WTC11 (cell line): ENCODE measurements around the gene NDUFS2. TPM values are rescaled to one million over a fixed set of nuclear protein-coding genes. Genes with fewer than 3 reads are reported as not detected.
"Not testable (repeated sequence)": the region's sequence is repeated elsewhere in the genome, so short reads cannot be mapped to it uniquely, and the experiment has no call there.

ENCODE experiments used
- ATAC-seq: fragments of 200-7000 bp; cut with Tn5 transposase; 2 replicates; pipeline ENCODE4 v1.10.0; 2021; ENCODE audit warnings: mild to moderate bottlenecking, moderate library complexity
- CTCF ChIA-PET: fragments of 300-600 bp; sonication (Branson Sonifier 250); formaldehyde crosslinking; loops from one replicate; lab custom pipeline; 2021; ENCODE audit warnings: antibody characterized with exemption; lab: Charles Lee
- POLR2A ChIA-PET: fragments of 350-600 bp; sonication (Branson Sonifier 250); formaldehyde crosslinking; loops from one replicate; lab custom pipeline; 2021; ENCODE audit warnings: antibody characterized with exemption; lab: Charles Lee
- DNase-seq: peaks from one replicate; pipeline ENCODE4 v3.0.0; 2021; ENCODE audit warnings: low spot score
- H3K27ac Mint-ChIP-seq: 2 replicates; pipeline ENCODE4 v1.8.0; 2021; ENCODE audit warnings: mixed read lengths
- H3K27me3 Mint-ChIP-seq: 2 replicates; pipeline ENCODE4 v1.8.0; 2021; ENCODE audit warnings: low read depth, mild to moderate bottlenecking, moderate library complexity, mixed read lengths
- H3K36me3 Mint-ChIP-seq: 2 replicates; pipeline ENCODE4 v1.8.0; 2021; ENCODE audit warnings: mixed read lengths
- H3K4me1 Mint-ChIP-seq: 2 replicates; pipeline ENCODE4 v1.8.0; 2022; ENCODE audit warnings: mixed read lengths
- H3K4me3 Mint-ChIP-seq: 2 replicates; pipeline ENCODE4 v1.8.0; 2021; ENCODE audit warnings: mild to moderate bottlenecking, moderate library complexity, mixed read lengths
- H3K9me3 Mint-ChIP-seq: 2 replicates; pipeline ENCODE4 v1.8.0; 2021; ENCODE audit warnings: mixed read lengths
- CREM ChIP-seq: sonication (generic); formaldehyde crosslinking; IDR thresholded peaks from 2 replicates; pipeline ENCODE4 v1.8.1; 2022; ENCODE audit warnings: mild to moderate bottlenecking, missing genetic modification reagents, moderate library complexity
- E2F5 ChIP-seq: sonication (generic); formaldehyde crosslinking; IDR thresholded peaks from 2 replicates; pipeline ENCODE4 v1.8.1; 2022; ENCODE audit warnings: mild to moderate bottlenecking, moderate library complexity, missing genetic modification reagents
- ELF4 ChIP-seq: sonication (generic); formaldehyde crosslinking; IDR thresholded peaks from 2 replicates; pipeline ENCODE4 v1.8.1; 2022; ENCODE audit warnings: low read depth, mild to moderate bottlenecking, moderate library complexity, missing genetic modification reagents
- EMX1 ChIP-seq: fragments of 250-450 bp; sonication (Bioruptor Pico); IDR thresholded peaks from 2 replicates; pipeline ENCODE4 v1.8.0; 2021; ENCODE audit warnings: mild to moderate bottlenecking
- FOXK1 ChIP-seq: sonication (generic); formaldehyde crosslinking; IDR thresholded peaks from 2 replicates; pipeline ENCODE4 v1.8.0; 2022; ENCODE audit warnings: mild to moderate bottlenecking, moderate library complexity, missing genetic modification reagents
- FOXP1 ChIP-seq: sonication (generic); formaldehyde crosslinking; IDR thresholded peaks from 2 replicates; pipeline ENCODE4 v1.8.0; 2022; ENCODE audit warnings: missing genetic modification reagents, mild to moderate bottlenecking, moderate library complexity, borderline replicate concordance
- GABPB1 ChIP-seq: sonication (generic); formaldehyde crosslinking; IDR thresholded peaks from 2 replicates; pipeline ENCODE4 v1.8.1; 2023; ENCODE audit warnings: mild to moderate bottlenecking, missing genetic modification reagents
- IRF2 ChIP-seq: sonication (generic); formaldehyde crosslinking; IDR thresholded peaks from 2 replicates; pipeline ENCODE4 v1.8.0; 2022; ENCODE audit warnings: low read depth, missing genetic modification reagents, borderline replicate concordance
- JAZF1 ChIP-seq: fragments of 250-450 bp; sonication (Bioruptor Pico); IDR thresholded peaks from 2 replicates; pipeline ENCODE4 v1.9.0; 2021; ENCODE audit warnings: moderate library complexity, mild to moderate bottlenecking, inconsistent platforms
- JUN ChIP-seq: sonication (generic); formaldehyde crosslinking; IDR thresholded peaks from 2 replicates; pipeline ENCODE4 v1.8.0; 2023; ENCODE audit warnings: mild to moderate bottlenecking, missing genetic modification reagents
- NR2C2 ChIP-seq: sonication (generic); formaldehyde crosslinking; IDR thresholded peaks from 2 replicates; pipeline ENCODE4 v1.8.0; 2022; ENCODE audit warnings: mild to moderate bottlenecking, missing genetic modification reagents
- NR3C1 ChIP-seq: sonication (generic); formaldehyde crosslinking; conservative IDR thresholded peaks from 2 replicates; pipeline ENCODE4 v1.8.1; 2023; ENCODE audit warnings: low read depth, mild to moderate bottlenecking, missing genetic modification reagents
- OVOL2 ChIP-seq: fragments of 250-450 bp; sonication (Bioruptor Pico); IDR thresholded peaks from 2 replicates; pipeline ENCODE4 v1.9.0; 2021; ENCODE audit warnings: mild to moderate bottlenecking, borderline replicate concordance
- PRRX2 ChIP-seq: fragments of 250-450 bp; sonication (Bioruptor Pico); IDR thresholded peaks from 2 replicates; pipeline ENCODE4 v1.8.0; 2021; ENCODE audit warnings: mild to moderate bottlenecking
- SP1 ChIP-seq: sonication (generic); formaldehyde crosslinking; conservative IDR thresholded peaks from 2 replicates; pipeline ENCODE4 v1.8.1; 2022; ENCODE audit warnings: missing genetic modification reagents
- TP53 ChIP-seq: sonication (generic); formaldehyde crosslinking; IDR thresholded peaks from 2 replicates; pipeline ENCODE4 v1.8.1; 2023; ENCODE audit warnings: mild to moderate bottlenecking, missing genetic modification reagents
- total RNA-seq: library from RNA; stranded (reverse); gene quantifications from 3 replicates; pipeline ENCODE4 v1.2.3, GENCODE V29; 2021
- TF ChIP-seq, protein P1 (sequence below): fragments of 250-450 bp; sonication (Bioruptor Pico); IDR thresholded peaks from 2 replicates; pipeline ENCODE4 v1.9.0; 2021; ENCODE audit warnings: mild to moderate bottlenecking, borderline replicate concordance

Gene NDUFS2
- total RNA-seq, 1 experiment from 2014 or later = 108 TPM

GRCh38 chr1:161251579-161251978 lies 49.4 kb downstream of the NDUFS2 start:
- POLR2A ChIA-PET = no interaction called here
- Mint-ChIP-seq H3K4me1 (peaks cover 4% of the 10 kb centered on the region; the same call in 1 of the 2 replicates), H3K36me3 (peaks cover 4% of the 10 kb centered on the region), H3K27ac (no peak overlapping the region), H3K4me3 (no peak overlapping the region)
- DNase-seq = no peak
- CTCF ChIA-PET = no interaction called here
- no peak for ATAC-seq
- TF ChIP-seq JAZF1 (CRISPR knock-in tag) (no peak), CREM (no peak), NR2C2 (no peak), EMX1 (no peak), IRF2 (CRISPR knock-in tag) (no peak), OVOL2 (CRISPR knock-in tag) (no peak), NR3C1 (CRISPR knock-in tag) (no peak), FOXP1 (CRISPR knock-in tag) (no peak), JUN (CRISPR knock-in tag) (no peak), ELF4 (CRISPR knock-in tag) (no peak), FOXK1 (no peak), E2F5 (CRISPR knock-in tag) (no peak), TP53 (CRISPR knock-in tag) (no peak), SP1 (CRISPR knock-in tag) (no peak), PRRX2 (CRISPR knock-in tag) (no peak)
- TF ChIP-seq, protein P1, sequence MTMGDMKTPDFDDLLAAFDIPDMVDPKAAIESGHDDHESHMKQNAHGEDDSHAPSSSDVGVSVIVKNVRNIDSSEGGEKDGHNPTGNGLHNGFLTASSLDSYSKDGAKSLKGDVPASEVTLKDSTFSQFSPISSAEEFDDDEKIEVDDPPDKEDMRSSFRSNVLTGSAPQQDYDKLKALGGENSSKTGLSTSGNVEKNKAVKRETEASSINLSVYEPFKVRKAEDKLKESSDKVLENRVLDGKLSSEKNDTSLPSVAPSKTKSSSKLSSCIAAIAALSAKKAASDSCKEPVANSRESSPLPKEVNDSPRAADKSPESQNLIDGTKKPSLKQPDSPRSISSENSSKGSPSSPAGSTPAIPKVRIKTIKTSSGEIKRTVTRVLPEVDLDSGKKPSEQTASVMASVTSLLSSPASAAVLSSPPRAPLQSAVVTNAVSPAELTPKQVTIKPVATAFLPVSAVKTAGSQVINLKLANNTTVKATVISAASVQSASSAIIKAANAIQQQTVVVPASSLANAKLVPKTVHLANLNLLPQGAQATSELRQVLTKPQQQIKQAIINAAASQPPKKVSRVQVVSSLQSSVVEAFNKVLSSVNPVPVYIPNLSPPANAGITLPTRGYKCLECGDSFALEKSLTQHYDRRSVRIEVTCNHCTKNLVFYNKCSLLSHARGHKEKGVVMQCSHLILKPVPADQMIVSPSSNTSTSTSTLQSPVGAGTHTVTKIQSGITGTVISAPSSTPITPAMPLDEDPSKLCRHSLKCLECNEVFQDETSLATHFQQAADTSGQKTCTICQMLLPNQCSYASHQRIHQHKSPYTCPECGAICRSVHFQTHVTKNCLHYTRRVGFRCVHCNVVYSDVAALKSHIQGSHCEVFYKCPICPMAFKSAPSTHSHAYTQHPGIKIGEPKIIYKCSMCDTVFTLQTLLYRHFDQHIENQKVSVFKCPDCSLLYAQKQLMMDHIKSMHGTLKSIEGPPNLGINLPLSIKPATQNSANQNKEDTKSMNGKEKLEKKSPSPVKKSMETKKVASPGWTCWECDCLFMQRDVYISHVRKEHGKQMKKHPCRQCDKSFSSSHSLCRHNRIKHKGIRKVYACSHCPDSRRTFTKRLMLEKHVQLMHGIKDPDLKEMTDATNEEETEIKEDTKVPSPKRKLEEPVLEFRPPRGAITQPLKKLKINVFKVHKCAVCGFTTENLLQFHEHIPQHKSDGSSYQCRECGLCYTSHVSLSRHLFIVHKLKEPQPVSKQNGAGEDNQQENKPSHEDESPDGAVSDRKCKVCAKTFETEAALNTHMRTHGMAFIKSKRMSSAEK (CRISPR knock-in tag) = no peak
- TF ChIP-seq, all 79 proteins: peak for 0
- Mint-ChIP-seq H3K9me3 (peaks cover 22% of the 10 kb centered on the region), H3K27me3 (peaks cover 19% of the 10 kb centered on the region)

DNA sequence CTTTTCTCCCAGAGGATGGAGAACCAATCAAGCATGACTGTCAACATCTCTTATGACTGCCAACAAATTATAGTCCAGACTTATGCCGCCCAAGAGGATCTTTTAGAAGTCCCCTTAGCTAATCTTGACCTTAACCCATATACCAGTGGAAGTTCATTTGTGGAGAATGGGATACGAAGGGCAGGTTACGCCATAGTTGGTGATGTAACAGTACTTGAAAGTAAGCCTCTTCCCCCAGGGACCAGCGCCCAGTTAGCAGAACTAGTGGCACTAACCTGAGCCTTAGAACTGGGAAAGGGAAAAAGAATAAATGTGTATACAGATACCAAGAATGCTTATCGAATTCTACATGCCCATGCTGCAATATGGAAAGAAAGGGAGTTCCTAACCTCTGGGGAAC lies 53.1 kb downstream of the NDUFS2 start:
- DNase-seq, CTCF ChIA-PET, H3K27ac Mint-ChIP-seq, POLR2A ChIA-PET: not testable (repeated sequence)
- peaks cover 15% of the 10 kb centered on the region for H3K4me1 Mint-ChIP-seq
- H3K9me3 Mint-ChIP-seq = peaks cover 33% of the 10 kb centered on the region
- H3K36me3 Mint-ChIP-seq = peaks cover 19% of the 10 kb centered on the region
- TF ChIP-seq GABPB1 (CRISPR knock-in tag) = peak; percentile 65; the same call in 1 of the 2 replicates
- TF ChIP-seq, all 79 proteins: peak for 1; not testable (repeated sequence) for 78
- ATAC-seq, H3K4me3 Mint-ChIP-seq: not testable (repeated sequence)
- peaks cover 52% of the 10 kb centered on the region for H3K27me3 Mint-ChIP-seq

DNA sequence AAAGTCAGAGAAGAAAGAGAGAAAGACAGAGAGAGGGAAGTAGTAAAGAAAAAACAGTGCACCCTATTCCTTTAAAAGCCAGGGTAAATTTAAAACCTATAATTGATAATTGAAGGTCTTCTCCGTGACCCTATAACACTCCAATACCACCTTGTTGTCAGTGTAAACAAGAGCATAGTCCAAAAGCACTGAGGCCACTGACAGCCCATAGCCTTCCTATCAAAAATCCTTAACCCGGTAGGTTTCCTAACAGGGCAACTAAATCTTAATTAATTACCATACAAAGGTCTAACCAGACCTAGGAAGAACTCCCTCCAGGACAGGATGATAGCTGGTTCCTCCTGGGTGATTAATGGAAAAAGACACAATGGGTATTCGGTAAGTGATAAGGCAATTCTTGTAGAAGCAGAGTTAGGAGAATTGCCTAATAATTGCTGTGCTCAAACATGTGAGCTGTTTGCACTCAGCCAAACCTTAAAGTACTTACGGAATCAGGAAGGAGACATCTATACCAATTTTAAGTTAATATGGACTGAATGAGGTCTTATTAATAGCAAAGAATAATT lies 53.9 kb downstream of the NDUFS2 start:
- H3K36me3 Mint-ChIP-seq = peaks cover 19% of the 10 kb centered on the region
- POLR2A ChIA-PET, CTCF ChIA-PET, H3K4me3 Mint-ChIP-seq, H3K27ac Mint-ChIP-seq, ATAC-seq, DNase-seq: not testable (repeated sequence)
- peaks cover 20% of the 10 kb centered on the region for H3K4me1 Mint-ChIP-seq
- peaks cover 31% of the 10 kb centered on the region for H3K9me3 Mint-ChIP-seq
- peaks cover 60% of the 10 kb centered on the region for H3K27me3 Mint-ChIP-seq

DNA sequence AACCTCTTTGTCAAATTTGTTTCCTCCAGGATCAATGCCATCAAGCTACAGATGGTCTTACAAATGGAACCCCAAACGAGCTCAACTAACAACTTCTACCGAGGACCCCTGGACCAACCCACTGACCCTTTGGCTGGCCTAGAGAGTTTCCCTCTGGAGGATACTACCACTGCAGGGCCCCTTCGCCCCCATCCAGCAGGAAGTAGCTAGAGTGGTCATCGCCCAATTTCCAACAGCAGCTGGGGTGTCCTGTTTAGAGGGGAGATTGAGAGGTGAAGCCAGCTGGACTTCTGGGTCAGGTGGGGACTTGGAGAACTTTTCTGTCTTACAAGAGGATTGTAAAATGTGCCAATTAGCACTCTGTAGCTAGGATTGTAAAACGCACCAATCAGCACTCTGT lies 54.9 kb downstream of the NDUFS2 start:
- not testable (repeated sequence) for H3K27ac Mint-ChIP-seq, ATAC-seq, H3K4me3 Mint-ChIP-seq, DNase-seq
- Mint-ChIP-seq H3K9me3 (peaks cover 31% of the 10 kb centered on the region), H3K27me3 (peaks cover 70% of the 10 kb centered on the region), H3K4me1 (peaks cover 22% of the 10 kb centered on the region), H3K36me3 (peaks cover 19% of the 10 kb centered on the region)
- ChIA-PET CTCF (interaction anchor here (1.0 to 2.0 kb wide), 2 partner anchors 9 to 32 kb away, joined by 3 to 21 read pairs; partner anchors contain the start of gene TOMM40L), POLR2A (interaction anchor here (0.7 kb wide), 1 partner anchor 49 kb away, joined by 3 read pairs; no protein-coding TSS in a partner anchor)
